BJ (cell line): ENCODE results near the gene SLC22A5. TPM values are rescaled to one million over a fixed set of nuclear protein-coding genes. Genes with fewer than 3 reads are reported as not detected.
"Not testable (repeated sequence)": the region's sequence is repeated elsewhere in the genome, so short reads cannot be mapped to it uniquely, and the experiment has no call there.

ENCODE experiments used
- CTCF ChIA-PET: fragments of 350-600 bp; formaldehyde crosslinking; extraction: SDS; loops from one replicate; lab custom pipeline; 2021; ENCODE audit warnings: antibody characterized with exemption, inconsistent platforms; lab: Yijun Ruan, JAX
- POLR2A ChIA-PET: fragments of 300-600 bp; sonication (Branson Sonifier 250); formaldehyde crosslinking; extraction: SDS; loops from one replicate; lab custom pipeline; 2021; ENCODE audit warnings: antibody characterized with exemption; lab: Charles Lee
- DNase-seq: peaks from one replicate; pipeline ENCODE4 v3.0.0-alpha.2; 2011; ENCODE audit warnings: low read depth
- H3K27me3 ChIP-seq: 2 replicates; pipeline ENCODE4 v1.6.0; 2011; ENCODE audit warnings: low read length; ENCODE audit not compliant: control insufficient read depth, insufficient read depth
- H3K36me3 ChIP-seq: 2 replicates; pipeline ENCODE4 v1.5.1; 2011; ENCODE audit warnings: low read length; ENCODE audit not compliant: control insufficient read depth, insufficient read depth
- H3K4me3 ChIP-seq: 2 replicates; pipeline ENCODE4 v1.5.1; 2011; ENCODE audit warnings: low read depth, mild to moderate bottlenecking, control low read depth, low read length
- polyA plus RNA-seq: library from polyadenylated mRNA; depleted of rRNA; stranded (reverse); fragments of >200 nt; gene quantifications from 2 replicates; pipeline ENCODE4 v1.2.3, GENCODE V29; 2011
- TF ChIP-seq, protein P1 (sequence below): IDR thresholded peaks from 2 replicates; pipeline ENCODE4 v1.5.1; 2011; ENCODE audit warnings: low read depth, mild to moderate bottlenecking, control low read depth, inconsistent platforms, low read length, moderate library complexity; ENCODE audit not compliant: insufficient read depth

Gene SLC22A5
- polyA plus RNA-seq, 1 experiment, result 13.8 TPM

DNA sequence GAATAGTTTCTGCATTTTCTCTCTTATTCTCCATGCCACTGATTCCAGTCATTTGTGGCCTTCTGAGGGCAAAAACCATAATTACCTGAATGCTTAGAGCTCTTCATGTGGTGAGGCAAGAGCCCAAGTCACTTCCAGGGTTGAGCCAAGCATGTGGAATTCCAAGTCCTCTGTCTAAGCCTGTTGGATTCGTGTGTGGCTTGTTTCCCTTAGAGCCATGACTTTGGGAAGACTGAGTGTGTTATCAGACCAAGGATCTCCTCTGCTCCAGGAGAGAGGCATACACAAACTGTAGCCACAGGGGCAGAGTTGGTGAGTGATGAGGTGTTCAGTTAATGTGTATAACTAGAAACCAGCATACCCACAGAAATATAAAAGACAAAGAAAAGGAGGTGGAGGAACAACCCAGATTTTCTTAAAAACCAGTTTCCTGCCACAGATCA is 27.1 kb downstream of the SLC22A5 start:
- no peaks in the 10 kb centered on the region for H3K27me3 ChIP-seq
- DNase-seq, result no peak
- TF ChIP-seq, protein P1, sequence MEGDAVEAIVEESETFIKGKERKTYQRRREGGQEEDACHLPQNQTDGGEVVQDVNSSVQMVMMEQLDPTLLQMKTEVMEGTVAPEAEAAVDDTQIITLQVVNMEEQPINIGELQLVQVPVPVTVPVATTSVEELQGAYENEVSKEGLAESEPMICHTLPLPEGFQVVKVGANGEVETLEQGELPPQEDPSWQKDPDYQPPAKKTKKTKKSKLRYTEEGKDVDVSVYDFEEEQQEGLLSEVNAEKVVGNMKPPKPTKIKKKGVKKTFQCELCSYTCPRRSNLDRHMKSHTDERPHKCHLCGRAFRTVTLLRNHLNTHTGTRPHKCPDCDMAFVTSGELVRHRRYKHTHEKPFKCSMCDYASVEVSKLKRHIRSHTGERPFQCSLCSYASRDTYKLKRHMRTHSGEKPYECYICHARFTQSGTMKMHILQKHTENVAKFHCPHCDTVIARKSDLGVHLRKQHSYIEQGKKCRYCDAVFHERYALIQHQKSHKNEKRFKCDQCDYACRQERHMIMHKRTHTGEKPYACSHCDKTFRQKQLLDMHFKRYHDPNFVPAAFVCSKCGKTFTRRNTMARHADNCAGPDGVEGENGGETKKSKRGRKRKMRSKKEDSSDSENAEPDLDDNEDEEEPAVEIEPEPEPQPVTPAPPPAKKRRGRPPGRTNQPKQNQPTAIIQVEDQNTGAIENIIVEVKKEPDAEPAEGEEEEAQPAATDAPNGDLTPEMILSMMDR, result no peak
- peaks cover 3% of the 10 kb centered on the region; the same call in 1 of the 2 replicates for H3K36me3 ChIP-seq
- ChIA-PET POLR2A (no interaction called here), CTCF (interaction anchor here (1.9 kb wide), 1 partner anchor 10 kb away, joined by 6 read pairs; no protein-coding TSS in a partner anchor)
- H3K4me3 ChIP-seq, result no peak overlapping the region

DNA sequence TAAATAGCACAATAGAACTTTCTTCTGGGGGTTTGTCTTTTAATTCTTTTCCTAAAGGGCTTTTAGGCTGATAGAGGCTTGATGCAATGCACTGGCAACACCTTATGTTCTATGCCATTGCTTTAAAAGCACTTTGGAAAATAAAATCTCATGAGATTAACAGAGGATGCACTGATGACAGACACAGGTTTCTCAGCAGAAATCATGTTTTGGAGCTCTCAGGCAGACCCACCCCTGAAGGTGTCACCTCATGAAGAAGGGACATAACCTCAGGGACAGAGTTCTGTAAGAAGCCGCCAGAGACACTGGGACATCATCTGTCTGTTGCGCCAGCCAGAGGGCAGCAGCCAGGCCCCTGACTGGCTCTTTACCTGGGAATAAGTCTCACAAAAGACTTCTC is 27.7 kb downstream of the SLC22A5 start:
- POLR2A ChIA-PET, result no interaction called here
- no peaks in the 10 kb centered on the region for H3K27me3 ChIP-seq
- no peak overlapping the region for H3K4me3 ChIP-seq
- H3K36me3 ChIP-seq, result peaks cover 3% of the 10 kb centered on the region; the same call in 1 of the 2 replicates
- TF ChIP-seq, protein P1, result no peak
- DNase-seq, result no peak
- CTCF ChIA-PET, result interaction anchor here (1.9 kb wide), 1 partner anchor 9 kb away, joined by 6 read pairs; no protein-coding TSS in a partner anchor

DNA sequence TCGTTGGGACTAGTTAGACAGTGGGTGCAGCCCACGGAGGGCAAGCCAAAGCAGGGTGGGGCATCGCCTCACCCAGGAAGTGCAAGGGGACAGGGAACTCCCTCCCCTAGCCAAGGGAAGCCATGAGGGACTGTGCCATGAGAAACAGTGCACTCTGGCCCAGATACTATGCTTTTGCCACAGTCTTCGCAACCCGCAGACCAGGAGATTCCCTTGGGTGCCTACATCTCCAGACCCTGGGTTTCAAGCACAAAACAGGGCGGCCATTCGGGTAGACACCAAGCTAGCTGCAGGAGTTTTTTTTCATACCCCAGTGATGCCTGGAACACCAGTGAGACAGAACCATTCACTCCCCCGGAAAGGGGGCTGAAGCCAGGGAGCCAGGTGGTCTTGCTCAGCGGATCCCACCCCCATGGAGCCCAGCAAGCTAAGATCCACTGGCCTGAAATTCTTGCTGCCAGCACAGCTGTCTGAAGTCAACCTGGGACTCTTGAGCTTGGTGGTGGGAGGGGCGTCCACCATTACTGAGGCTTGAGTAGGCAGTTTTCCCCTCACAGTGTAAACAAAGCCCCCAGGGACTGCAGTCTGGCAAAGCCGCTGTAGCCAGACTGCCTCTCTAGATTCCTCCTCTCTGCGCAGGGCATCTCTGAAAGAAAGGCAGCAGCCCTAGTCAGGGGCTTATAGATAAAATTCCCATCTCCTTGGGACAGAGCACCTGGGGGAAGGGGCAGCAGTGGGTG is 28.6 kb downstream of the SLC22A5 start:
- H3K36me3 ChIP-seq, DNase-seq, H3K27me3 ChIP-seq, H3K4me3 ChIP-seq, POLR2A ChIA-PET: not testable (repeated sequence)
- CTCF ChIA-PET, result interaction anchor here (1.0 to 1.9 kb wide), 2 partner anchors 8 to 10 kb away, joined by 3 to 6 read pairs; no protein-coding TSS in a partner anchor

DNA sequence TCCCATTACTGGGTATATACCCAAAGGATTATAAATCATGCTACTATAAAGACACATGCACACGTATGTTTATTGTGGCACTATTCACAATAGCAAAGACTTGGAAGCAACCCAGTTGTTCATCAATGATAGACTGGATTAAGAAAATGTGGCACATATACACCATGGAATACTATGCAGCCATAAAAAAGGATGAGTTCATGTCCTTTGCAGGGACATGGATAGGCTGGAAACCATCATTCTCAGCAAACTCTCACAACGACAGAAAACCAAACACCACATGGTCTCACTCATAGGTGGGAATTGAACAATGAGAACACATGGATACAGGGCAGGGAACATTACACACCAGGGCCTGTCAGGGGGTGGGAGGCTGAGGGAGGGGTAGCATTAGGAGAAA is 34.5 kb downstream of the SLC22A5 start:
- H3K27me3 ChIP-seq, H3K4me3 ChIP-seq, DNase-seq, H3K36me3 ChIP-seq, CTCF ChIA-PET: not testable (repeated sequence)
- POLR2A ChIA-PET, result interaction anchor here (0.6 kb wide), 1 partner anchor 178 kb away, joined by 3 read pairs; no protein-coding TSS in a partner anchor

DNA sequence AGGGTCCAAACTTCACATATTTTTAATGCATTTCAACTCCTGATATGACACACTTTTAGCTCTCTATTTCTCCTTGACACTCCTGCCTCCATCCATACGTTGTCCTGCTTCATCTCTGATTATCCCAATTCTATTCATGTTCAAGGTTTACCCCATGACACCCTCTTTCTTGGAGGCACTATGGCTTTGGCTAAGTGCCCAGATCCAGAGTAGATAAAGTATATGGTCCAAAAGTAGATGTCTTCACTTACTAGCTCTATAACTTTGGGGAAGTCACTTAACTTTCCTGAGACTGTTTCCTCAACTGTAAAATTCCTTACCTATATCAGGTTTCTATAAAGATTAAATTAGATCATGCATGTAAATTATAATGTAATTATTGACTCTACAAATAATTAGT is 36.1 kb downstream of the SLC22A5 start:
- Histone ChIP-seq H3K27me3 (no peaks in the 10 kb centered on the region), H3K36me3 (no peaks in the 10 kb centered on the region), H3K4me3 (no peak overlapping the region)
- TF ChIP-seq, protein P1, result no peak
- no peak for DNase-seq
- ChIA-PET POLR2A (no interaction called here), CTCF (interaction anchor here (1.0 kb wide), 1 partner anchor 97 kb away, joined by 3 read pairs; no protein-coding TSS in a partner anchor)

DNA sequence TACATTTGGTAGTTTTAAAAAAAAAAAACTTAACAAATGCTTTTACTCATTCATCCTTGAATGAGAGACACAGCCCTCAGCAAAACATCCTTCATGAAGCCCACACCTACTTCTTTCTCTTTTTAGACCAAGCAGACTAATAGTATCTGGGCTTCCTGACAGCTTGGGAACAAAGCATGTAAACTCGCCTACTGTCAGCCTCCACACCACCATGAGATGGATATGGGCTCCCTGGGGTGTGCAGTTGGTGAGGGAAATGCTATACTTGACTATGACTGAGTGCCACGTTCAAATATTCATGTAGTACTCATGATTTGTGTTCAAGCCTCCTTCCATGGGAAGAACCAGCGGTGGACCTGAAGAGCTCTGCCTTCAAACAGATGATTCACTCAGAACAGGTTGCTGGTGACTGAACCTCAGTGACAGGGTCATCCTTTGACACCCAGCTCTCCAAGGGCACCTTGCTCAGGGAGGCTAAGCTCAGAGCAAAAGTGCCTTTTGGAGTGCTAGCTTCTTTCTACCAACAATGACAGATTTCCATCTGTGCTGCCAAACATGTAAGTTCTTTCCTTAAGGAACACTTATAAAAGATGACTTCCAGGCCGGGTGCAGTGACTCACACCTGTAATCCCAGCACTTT is 36.8 kb downstream of the SLC22A5 start:
- H3K4me3 ChIP-seq, result no peak overlapping the region
- CTCF ChIA-PET, result interaction anchor here (1.0 to 2.2 kb wide), 5 partner anchors 9 to 96 kb away, joined by 3 to 7 read pairs (median 4); no protein-coding TSS in a partner anchor
- TF ChIP-seq, protein P1, result no peak
- DNase-seq, result no peak
- H3K27me3 ChIP-seq, result no peaks in the 10 kb centered on the region
- no peaks in the 10 kb centered on the region for H3K36me3 ChIP-seq
- POLR2A ChIA-PET, result no interaction called here
